ENCODE results near the gene TEAD4. TPM values are rescaled to one million over a fixed set of nuclear protein-coding genes. Genes with fewer than 3 reads are reported as not detected.

The TEAD4 gene
- total RNA-seq, 1 experiment from 2014 or later = 127 TPM

DNA sequence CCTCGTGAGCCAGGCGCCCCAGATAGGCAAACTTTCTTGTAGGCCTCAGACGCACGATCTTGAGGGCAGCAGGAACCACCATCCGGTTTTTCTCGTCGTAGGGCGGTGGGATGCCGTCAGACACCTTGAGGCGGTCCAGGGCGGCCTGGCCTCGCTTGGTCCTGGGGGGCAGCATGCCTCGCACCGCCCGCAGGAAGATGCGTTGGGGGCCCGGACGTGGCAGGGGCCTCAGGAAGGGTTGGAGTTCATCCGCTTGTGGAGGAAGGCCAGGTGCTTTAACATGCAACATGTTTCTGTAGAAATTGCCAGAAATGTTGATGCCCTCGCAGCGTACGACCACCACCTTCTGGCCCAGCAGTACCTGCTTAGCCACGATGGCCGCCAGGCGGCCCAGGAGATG, 112.5 kb downstream of the TEAD4 start:
- no peaks in the 10 kb centered on the region for H3K79me2 ChIP-seq (ENCODE audit: insufficient read depth, low read length)
- no CpG with 5 or more reads among the region's 25 CpGs for WGBS (ENCODE audit: extremely low coverage, insufficient read length, low lambda C conversion rate)
- no peak overlapping the region for H4K91ac ChIP-seq (ENCODE audit: insufficient read length, low read depth, low read length)
- no peak overlapping the region for H3K4ac ChIP-seq (ENCODE audit: low read depth, low read length)
- no peak overlapping the region for H2BK5ac ChIP-seq (ENCODE audit: insufficient read length, low read length)
- no peak overlapping the region for H3K9ac ChIP-seq (ENCODE audit: extremely low read depth, insufficient read length, low read length)
- no peaks in the 10 kb centered on the region for H3K79me1 ChIP-seq (ENCODE audit: insufficient read depth, low read depth, low read length, poor library complexity, severe bottlenecking)
- H2AFZ ChIP-seq (ENCODE audit: low read length) = no peak overlapping the region
- no peak overlapping the region for H2BK15ac ChIP-seq (ENCODE audit: low read depth, low read length)
- no peak overlapping the region for H3K27ac Mint-ChIP-seq
- H3T11ph ChIP-seq (ENCODE audit: low read length) = no peak overlapping the region
- H3K23ac ChIP-seq (ENCODE audit: insufficient read length, low read depth, low read length) = no peak overlapping the region
- no peak overlapping the region for H3K4me2 ChIP-seq (ENCODE audit: insufficient read depth, insufficient read length, low read length)
- H2AK5ac ChIP-seq (ENCODE audit: insufficient read length, low read length) = no peak overlapping the region
- no peak overlapping the region for H4K8ac ChIP-seq (replicated peaks; ENCODE audit: insufficient read length, low read depth, low read length)
- no peaks in the 10 kb centered on the region; a peak in 1 of 4 replicates for H3K4me1 Mint-ChIP-seq
- H3K23me2 ChIP-seq (ENCODE audit: insufficient read length, low read depth, low read length, poor library complexity, severe bottlenecking) = peaks cover 2% of the 10 kb centered on the region
- no peak overlapping the region for H4K5ac ChIP-seq (ENCODE audit: insufficient read length, low read depth, low read length)
- peaks cover 19% of the 10 kb centered on the region for H3K27me3 Mint-ChIP-seq (ENCODE audit: low read depth)
- H3K9me3 Mint-ChIP-seq = no peaks in the 10 kb centered on the region
- no peak overlapping the region for H3K27ac ChIP-seq (ENCODE audit: insufficient read length, low read depth, low read length)
- H3K56ac ChIP-seq (ENCODE audit: insufficient read length, low read depth, low read length) = no peak overlapping the region
- H2BK20ac ChIP-seq (ENCODE audit: low read depth, low read length, poor library complexity, severe bottlenecking) = no peak overlapping the region
- no peaks in the 10 kb centered on the region for H3K9me3 ChIP-seq (ENCODE audit: control insufficient read depth, low read depth, low read length)
- no peak overlapping the region for H2BK12ac ChIP-seq (ENCODE audit: insufficient read length, low read depth, low read length)
- no peak for TF ChIP-seq CTCF (conservative IDR thresholded peaks at IDR 0.05)
- no peak overlapping the region for H3K18ac ChIP-seq (ENCODE audit: insufficient read length, low read depth, low read length)
- no peak overlapping the region; the same call in 1 of the 2 replicates for H3K14ac ChIP-seq (ENCODE audit: insufficient read depth, low read length)
- no peaks in the 10 kb centered on the region for H3K4me1 ChIP-seq (ENCODE audit: insufficient read depth, low read length)
- no peak overlapping the region for H3K4me3 Mint-ChIP-seq
- H2BK120ac ChIP-seq (ENCODE audit: low read depth, low read length, poor library complexity, severe bottlenecking) = no peak overlapping the region
- H3K36me3 Mint-ChIP-seq (ENCODE audit: insufficient read depth in 1 of 3, low read depth in 3 of 3) = no peaks in the 10 kb centered on the region
- no peaks in the 10 kb centered on the region for H4K20me1 ChIP-seq (ENCODE audit: control insufficient read depth, insufficient read depth, insufficient read length)
- no peaks in the 10 kb centered on the region; the same call in 1 of the 2 replicates for H3K27me3 ChIP-seq (ENCODE audit: insufficient read depth, low read length)
- peak; percentile 32 for DNase-seq
